ENCODE measurements around the gene SCFD2. TPM values are rescaled to one million over a fixed set of nuclear protein-coding genes. Genes with fewer than 3 reads are reported as not detected.

Gene SCFD2
- total RNA-seq, 1 donor from 2014 or later: 10.7 TPM

DNA sequence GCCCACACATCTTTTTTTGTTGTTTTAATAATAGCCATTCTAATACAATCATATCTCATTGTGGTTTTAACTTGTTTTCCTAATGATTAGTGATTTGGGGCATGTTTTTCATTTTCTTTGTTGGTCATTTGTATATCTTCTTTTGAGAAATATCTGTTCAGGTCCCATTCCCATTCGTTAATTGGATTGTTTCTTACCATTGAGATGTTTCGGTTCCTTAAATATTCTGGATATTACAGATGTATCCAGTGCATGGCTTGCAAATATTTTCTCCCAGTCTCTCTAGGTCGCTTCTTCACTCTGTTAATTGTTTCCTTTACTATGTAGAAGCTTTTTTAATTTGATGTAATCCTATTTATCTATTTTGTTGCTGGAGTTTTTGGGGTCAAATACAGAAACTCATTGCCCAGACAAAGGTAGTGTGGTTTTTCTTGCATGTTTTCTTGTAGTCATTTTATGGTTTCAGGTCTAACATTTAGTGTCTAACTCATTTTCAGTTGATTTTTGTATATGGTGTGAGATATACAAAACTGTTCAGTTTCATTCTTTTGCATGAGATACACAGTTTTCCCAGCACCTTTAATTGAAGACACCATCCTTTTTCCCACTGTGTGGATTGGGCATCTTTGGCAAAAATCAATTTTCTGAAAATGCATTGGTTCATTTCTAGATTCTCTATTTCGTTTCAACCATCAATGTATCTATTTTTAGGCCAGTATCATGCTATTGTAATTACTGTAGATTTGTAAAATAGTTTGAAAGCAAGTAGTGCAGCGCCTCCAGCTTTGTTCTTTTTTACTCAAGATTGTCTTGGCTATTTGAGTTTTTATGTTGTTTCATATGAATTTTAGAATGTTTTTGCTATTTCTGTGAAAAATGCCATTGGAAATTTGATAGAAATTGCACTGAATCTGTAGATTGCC, 195.9 kb downstream of the SCFD2 start:
- Mint-ChIP-seq H3K36me3 (ENCODE audit: low read depth) (peaks cover 8% of the 10 kb centered on the region), H3K9me3 (ENCODE audit: low read depth) (peaks cover 9% of the 10 kb centered on the region), H3K4me3 (ENCODE audit: unreplicated experiment) (no peak overlapping the region), H3K4me1 (ENCODE audit: low read depth) (no peaks in the 10 kb centered on the region), H3K27me3 (ENCODE audit: low read depth) (no peaks in the 10 kb centered on the region), H3K27ac (ENCODE audit: unreplicated experiment) (no peak overlapping the region)
- TF ChIP-seq, protein P1, sequence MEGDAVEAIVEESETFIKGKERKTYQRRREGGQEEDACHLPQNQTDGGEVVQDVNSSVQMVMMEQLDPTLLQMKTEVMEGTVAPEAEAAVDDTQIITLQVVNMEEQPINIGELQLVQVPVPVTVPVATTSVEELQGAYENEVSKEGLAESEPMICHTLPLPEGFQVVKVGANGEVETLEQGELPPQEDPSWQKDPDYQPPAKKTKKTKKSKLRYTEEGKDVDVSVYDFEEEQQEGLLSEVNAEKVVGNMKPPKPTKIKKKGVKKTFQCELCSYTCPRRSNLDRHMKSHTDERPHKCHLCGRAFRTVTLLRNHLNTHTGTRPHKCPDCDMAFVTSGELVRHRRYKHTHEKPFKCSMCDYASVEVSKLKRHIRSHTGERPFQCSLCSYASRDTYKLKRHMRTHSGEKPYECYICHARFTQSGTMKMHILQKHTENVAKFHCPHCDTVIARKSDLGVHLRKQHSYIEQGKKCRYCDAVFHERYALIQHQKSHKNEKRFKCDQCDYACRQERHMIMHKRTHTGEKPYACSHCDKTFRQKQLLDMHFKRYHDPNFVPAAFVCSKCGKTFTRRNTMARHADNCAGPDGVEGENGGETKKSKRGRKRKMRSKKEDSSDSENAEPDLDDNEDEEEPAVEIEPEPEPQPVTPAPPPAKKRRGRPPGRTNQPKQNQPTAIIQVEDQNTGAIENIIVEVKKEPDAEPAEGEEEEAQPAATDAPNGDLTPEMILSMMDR (IDR thresholded peaks at IDR 0.05): no peak
- no peak for DNase-seq (ENCODE audit: low spot score)

- DNase-seq (ENCODE audit: low spot score): no peak
- Mint-ChIP-seq H3K4me1 (ENCODE audit: low read depth) (no peaks in the 10 kb centered on the region), H3K27me3 (ENCODE audit: low read depth) (no peaks in the 10 kb centered on the region), H3K36me3 (ENCODE audit: low read depth) (peaks cover 5% of the 10 kb centered on the region), H3K9me3 (ENCODE audit: low read depth) (peaks cover 4% of the 10 kb centered on the region), H3K4me3 (ENCODE audit: unreplicated experiment) (no peak overlapping the region), H3K27ac (ENCODE audit: unreplicated experiment) (no peak overlapping the region)
- TF ChIP-seq, protein P1 (IDR thresholded peaks at IDR 0.05): no peak
Measured at GRCh38 chr4:53168228-53168627, 197.6 kb downstream of the SCFD2 start.

- H3K4me1 Mint-ChIP-seq (ENCODE audit: low read depth): peaks cover 3% of the 10 kb centered on the region
Measured at GRCh38 chr4:53162969-53163368, 202.9 kb downstream of the SCFD2 start.

DNA sequence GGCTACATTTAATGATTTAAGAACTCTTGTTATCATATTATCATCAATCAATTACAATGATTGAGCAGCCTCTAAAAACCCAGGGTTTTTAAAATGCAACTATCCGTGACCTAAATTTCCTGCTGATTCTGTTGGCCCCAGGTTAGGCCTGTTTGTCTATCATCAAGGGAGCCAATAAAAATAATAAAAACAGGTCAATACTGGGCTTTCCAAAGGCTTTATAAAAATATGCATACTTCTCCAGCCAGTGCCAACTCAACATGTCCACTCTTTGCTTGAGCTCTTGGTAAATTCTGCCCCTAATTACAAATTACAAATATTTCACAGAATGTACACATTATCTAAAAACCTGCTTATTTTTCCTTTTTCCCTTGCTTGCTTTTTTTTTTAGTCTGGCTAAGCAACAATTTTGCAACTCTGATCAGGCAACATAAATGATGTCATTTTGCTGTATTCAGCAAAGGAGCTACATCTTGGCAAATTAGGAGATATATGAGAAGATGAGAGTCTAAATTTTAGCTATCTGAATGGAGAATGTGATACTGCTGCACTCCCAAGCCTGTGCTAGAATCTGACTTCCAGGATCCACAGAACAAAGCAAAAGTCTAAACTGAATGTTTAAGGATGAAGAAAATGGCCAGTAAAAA, 204.0 kb downstream of the SCFD2 start:
- TF ChIP-seq, protein P1 (IDR thresholded peaks at IDR 0.05): no peak
- no peak for DNase-seq (ENCODE audit: low spot score)
- H3K9me3 Mint-ChIP-seq (ENCODE audit: low read depth): no peaks in the 10 kb centered on the region
- no peaks in the 10 kb centered on the region for H3K27me3 Mint-ChIP-seq (ENCODE audit: low read depth)
- H3K27ac Mint-ChIP-seq (ENCODE audit: unreplicated experiment): no peak overlapping the region
- peaks cover 3% of the 10 kb centered on the region for H3K4me1 Mint-ChIP-seq (ENCODE audit: low read depth)
- H3K4me3 Mint-ChIP-seq (ENCODE audit: unreplicated experiment): no peak overlapping the region
- no peaks in the 10 kb centered on the region for H3K36me3 Mint-ChIP-seq (ENCODE audit: low read depth)

More at GRCh38 chr4:53162969-53163368, 202.9 kb downstream of the SCFD2 start:
- no peak overlapping the region for H3K27ac Mint-ChIP-seq (ENCODE audit: unreplicated experiment)
- H3K9me3 Mint-ChIP-seq (ENCODE audit: low read depth): no peaks in the 10 kb centered on the region
- DNase-seq (ENCODE audit: low spot score): no peak
- no peak overlapping the region for H3K4me3 Mint-ChIP-seq (ENCODE audit: unreplicated experiment)
- H3K27me3 Mint-ChIP-seq (ENCODE audit: low read depth): no peaks in the 10 kb centered on the region
- TF ChIP-seq, protein P1 (IDR thresholded peaks at IDR 0.05): no peak
- no peaks in the 10 kb centered on the region for H3K36me3 Mint-ChIP-seq (ENCODE audit: low read depth)

GRCh38 chr4:53161051-53161786, 204.6 kb downstream of the SCFD2 start:
- H3K27me3 Mint-ChIP-seq (ENCODE audit: low read depth): no peaks in the 10 kb centered on the region
- no peak overlapping the region for H3K27ac Mint-ChIP-seq (ENCODE audit: unreplicated experiment)
- no peaks in the 10 kb centered on the region for H3K9me3 Mint-ChIP-seq (ENCODE audit: low read depth)
- H3K36me3 Mint-ChIP-seq (ENCODE audit: low read depth): no peaks in the 10 kb centered on the region
- no peak overlapping the region for H3K4me3 Mint-ChIP-seq (ENCODE audit: unreplicated experiment)
- no peak for DNase-seq (ENCODE audit: low spot score)
- TF ChIP-seq, protein P1 (IDR thresholded peaks at IDR 0.05): no peak
- H3K4me1 Mint-ChIP-seq (ENCODE audit: low read depth): peaks cover 3% of the 10 kb centered on the region
